Epithelial cell of esophagus (primary cell): ENCODE measurements around the gene RFX1.

Experiments
- DNase-seq: peaks from one replicate; pipeline ENCODE4 v3.0.0; 2010; ENCODE audit warnings: low read depth
- H3K4me3 ChIP-seq: 2 replicates; pipeline ENCODE4 v1.5.1; 2011; ENCODE audit warnings: mild to moderate bottlenecking, low read length, control low read depth
- CTCF ChIP-seq: IDR thresholded peaks from 2 replicates; pipeline ENCODE4 v1.5.1; 2011; ENCODE audit warnings: low read depth, mild to moderate bottlenecking, low read length, control low read depth, inconsistent platforms; ENCODE audit not compliant: insufficient read depth; ENCODE audit errors: missing control alignments

Gene RFX1

GRCh38 chr19:13986348-13986904, 19.7 kb downstream of the RFX1 start:
- no peak for DNase-seq
- no peak overlapping the region for H3K4me3 ChIP-seq
- TF ChIP-seq CTCF, result no peak

- TF ChIP-seq CTCF, result no peak
- H3K4me3 ChIP-seq, result no peak overlapping the region
- no peak for DNase-seq
Observed at GRCh38 chr19:13985771-13986347, 20.3 kb downstream of the RFX1 start.

GRCh38 chr19:13984875-13985741, 21.0 kb downstream of the RFX1 start:
- TF ChIP-seq CTCF, result no peak
- no peak overlapping the region for H3K4me3 ChIP-seq
- no peak for DNase-seq

- no peak for DNase-seq
- TF ChIP-seq CTCF, result no peak
- H3K4me3 ChIP-seq, result no peak overlapping the region
Observed at GRCh38 chr19:13984186-13984585, 21.9 kb downstream of the RFX1 start.

GRCh38 chr19:13983213-13983889, 22.8 kb downstream of the RFX1 start:
- DNase-seq, result no peak
- no peak for TF ChIP-seq CTCF
- H3K4me3 ChIP-seq, result no peak overlapping the region

- TF ChIP-seq CTCF, result no peak
- no peak for DNase-seq
- H3K4me3 ChIP-seq, result no peak overlapping the region
Observed at GRCh38 chr19:13982773-13983172, 23.3 kb downstream of the RFX1 start.
